Gastrocnemius medialis (tissue), 4 donors: ENCODE data around the gene CHST11.

Source experiments
- CTCF ChIP-seq, 5 experiments: fragments of 450-650 bp in 3 of 5; fragments of 200-600 bp in 2 of 5; sonication (generic) in 2 of 5; IDR thresholded peaks in 4 of 5; conservative IDR thresholded peaks in 1 of 5; 1 replicate in 4 of 5; 2 replicates in 1 of 5; pipeline ENCODE4 v1.5.1; 2016 to 2019; ENCODE audit warnings: antibody characterized with exemption in 5 of 5, mild to moderate bottlenecking in 3 of 5, moderate library complexity in 3 of 5
- POLR2A ChIP-seq, 2 donors: fragments of 450-650 bp; IDR thresholded peaks; one replicate each; pipeline ENCODE4 v1.6.1; 2017; ENCODE audit warnings: antibody characterized with exemption in 2 of 2, mild to moderate bottlenecking in 2 of 2, moderate library complexity in 2 of 2

GRCh38 chr12:104611671-104612070 lies 154.9 kb downstream of the CHST11 start:
- TF ChIP-seq CTCF (IDR thresholded peaks at IDR 0.05 in 4 of 5, conservative IDR thresholded peaks at IDR 0.05 in 1 of 5) (no peak), POLR2A (IDR thresholded peaks at IDR 0.05) (no peak)
